Superior temporal gyrus (tissue), 1 donor: Measurements from ENCODE around the gene CTDNEP1.

Experiments
- DNase-seq: peaks from one replicate; pipeline ENCODE4 v3.0.0-alpha.2; 2016; ENCODE audit errors: extremely low spot score

The CTDNEP1 gene

DNA sequence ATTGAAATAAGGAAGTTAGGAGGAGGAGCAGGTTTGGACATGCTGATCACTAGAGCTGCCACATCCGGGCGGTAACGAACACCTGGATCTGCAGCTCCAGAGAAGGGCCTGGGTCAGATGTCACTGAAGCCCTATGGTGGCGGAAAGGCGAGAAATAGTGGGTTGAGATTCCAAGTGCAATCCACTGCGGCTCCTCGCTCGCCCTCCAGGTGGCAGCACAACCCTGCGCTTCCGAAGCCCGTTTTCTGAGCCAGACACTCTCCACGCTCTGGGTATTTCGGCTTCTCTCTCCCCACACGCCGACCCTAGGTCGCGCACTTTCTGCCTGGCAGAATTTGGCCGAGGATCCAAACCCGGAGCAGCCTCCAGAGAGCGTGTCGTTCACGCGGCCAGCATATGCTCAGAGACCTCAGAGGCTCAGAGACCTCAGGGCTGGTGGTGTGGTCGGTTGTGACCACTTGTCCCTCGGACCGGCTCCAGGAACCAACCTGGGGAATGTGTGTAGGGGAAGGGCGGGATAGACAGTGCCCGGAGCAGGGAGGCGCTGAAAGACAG is 29.1 kb upstream of the CTDNEP1 start:
- DNase-seq = peak; percentile 90

DNA sequence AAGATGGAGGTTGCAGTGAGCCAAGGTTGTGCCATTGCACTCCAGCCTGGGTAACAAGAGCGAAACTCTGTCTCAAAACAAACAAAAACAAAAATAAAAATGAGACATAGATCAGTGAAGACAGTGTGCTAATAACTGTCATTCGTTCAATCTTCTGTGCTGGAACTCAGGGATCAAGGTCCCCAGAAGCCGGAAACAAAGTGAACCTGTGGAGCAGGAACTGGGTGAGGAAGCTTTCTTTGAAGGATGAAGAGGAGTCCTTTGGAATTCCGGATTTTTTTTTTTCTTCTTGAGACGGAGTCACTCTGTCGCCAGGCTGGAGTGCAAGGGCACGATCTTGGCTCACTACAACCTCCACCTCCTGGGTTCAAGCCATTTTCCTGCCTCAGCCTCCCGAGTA is 27.9 kb upstream of the CTDNEP1 start:
- no peak for DNase-seq

DNA sequence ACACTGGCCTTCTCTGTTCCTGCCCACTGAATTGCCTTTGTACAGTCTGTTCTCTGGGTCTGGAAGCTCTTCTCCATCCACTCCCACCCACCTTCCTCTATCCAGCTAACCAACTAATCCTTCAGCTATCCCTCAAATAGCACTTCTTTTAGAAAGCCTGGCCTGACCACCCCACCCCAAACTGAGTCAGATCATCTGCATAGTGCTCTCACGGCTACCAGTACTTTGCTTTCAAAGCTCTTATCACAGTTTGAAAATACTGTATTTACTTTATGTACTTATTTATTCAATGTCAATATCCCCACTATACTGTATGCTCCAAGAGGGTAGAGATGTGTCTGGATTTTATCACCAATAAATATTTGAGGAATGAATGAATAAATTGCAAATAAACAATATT is 15.2 kb upstream of the CTDNEP1 start:
- DNase-seq = no peak

DNA sequence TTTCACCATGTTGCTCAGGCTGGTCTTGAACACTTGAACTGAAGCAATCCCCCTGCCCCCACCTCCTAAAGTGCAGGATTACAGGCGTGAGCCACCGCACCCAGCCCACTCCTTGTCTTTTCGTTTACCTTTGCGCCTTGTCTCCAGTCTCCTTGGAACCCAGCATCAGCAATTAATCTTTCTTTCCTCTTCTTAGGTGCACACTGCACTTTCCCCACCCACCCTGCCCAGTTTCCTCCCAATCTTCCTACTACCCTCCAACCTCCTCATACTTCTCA is 12.2 kb upstream of the CTDNEP1 start:
- DNase-seq = no peak

DNA sequence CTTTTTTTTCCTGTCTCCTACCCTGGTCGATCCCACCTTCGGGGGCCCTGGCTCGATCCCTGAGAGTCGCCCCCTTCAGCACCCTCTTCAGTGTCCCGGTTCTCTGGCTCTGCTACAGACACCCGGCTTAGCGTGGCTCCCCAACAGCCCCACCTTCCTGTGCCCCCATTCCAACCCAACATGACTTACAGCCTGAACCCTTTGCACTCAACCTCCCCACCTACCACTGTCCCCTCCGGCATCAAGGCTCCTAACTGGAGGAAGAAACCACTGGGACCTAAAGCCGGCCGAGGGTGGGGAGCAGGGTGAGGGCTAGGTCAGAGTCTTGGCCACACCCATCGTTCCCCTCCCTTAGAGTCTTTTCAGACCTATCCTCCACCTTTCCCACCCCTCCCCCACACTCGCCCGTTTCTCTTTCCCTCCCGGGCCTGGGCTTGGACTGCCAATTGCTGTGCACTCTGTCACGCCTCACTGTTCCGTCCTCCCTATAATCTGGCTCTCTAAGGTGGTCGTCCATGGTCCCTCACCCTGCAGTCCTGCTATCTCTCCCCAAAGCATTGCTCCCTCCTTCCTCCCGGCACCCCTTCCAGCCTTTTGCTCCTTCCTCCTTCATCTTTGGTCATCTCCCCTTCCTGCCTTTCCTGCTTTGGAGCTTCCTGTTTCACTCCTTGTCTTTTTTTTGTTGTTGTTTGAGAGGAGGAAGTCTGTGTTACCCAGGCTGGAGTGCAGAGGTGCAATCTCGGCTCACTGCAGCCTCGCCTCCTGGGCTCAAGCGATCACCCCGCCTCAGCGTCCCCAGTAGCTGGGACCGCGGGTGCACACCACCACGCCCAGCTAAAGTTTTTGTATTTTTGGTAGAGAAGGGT is 11.6 kb upstream of the CTDNEP1 start:
- no peak for DNase-seq

DNA sequence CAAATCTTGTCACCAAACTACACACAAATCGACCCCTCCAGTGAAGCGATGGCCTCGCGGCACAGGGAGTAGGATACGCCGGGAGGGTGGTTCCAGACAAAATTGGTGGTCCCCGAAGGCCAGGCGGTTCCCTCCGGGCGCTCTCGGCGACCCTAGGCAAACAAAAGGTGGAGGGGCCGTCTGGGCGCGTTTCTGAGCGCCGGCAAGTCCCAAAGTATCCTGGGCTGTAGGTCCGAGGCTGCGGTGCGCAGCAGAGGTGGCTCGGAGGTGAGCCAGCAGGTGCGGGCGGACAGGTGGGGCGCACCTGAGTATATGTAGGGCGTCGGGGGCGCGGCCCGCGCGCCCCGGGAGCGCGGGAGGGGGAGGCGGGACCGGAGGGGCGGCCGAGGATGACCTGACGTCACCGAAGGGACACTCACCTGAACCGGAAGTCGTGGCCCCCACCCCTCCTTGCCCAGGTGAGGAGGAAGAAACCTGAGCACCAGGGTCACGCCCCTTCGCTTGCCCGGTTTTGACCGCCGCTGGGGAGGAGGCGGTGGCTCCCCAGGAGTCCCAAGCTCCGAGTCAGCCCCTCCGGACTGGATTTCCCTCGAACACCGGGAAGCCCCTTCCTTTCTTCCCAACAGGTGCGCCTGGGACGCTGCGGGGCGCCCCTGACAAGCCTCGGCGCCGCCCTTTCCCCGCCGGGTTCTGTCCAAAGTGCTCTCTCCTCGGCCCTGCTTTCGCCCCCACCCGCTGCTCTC is 10.8 kb upstream of the CTDNEP1 start, which contains the start of gene CLDN7:
TSS of gene CLDN7 (minus strand) at position 287 of the 743 bp plus-strand sequence. CDS start 435 bp downstream, outside the sequence.
- DNase-seq = no peak

DNA sequence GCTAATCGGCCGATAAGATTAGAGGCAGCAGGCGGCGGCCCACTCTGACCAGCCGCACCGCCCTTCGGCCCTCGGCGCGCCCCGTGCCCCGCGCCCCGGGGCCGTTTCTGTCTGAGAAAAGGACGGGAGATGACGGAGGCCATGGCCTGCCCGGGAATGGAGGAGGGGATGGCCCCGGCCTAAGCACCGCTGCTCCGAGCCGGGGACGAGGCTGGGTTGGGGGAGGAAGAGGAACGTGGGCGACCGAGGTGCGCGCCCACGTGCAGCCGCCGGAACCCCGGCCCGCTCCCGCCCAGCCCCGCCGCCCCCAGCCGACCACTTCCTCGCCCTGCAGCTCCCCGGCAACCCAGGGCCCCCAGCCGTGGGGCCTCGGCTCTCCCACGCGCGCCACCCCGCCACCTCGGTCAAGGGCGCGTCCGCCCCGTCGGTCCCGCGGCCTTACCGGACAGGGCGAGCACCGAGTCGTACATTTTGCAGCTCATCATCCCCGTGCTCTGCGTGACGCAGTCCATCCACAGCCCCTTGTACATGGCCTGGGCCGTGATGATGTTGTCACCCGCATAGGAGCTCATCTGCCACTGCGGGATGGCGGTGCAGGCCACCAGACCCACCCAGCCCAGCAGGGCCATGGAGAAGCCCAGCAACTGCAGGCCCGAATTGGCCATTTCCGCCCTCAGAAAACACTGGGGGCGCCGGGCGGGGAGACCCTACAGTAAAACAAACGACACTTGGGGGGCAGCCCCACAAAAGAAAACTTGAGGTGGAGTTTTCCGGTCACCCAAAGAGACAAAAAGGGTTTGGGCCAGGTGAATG is 10.1 kb upstream of the CTDNEP1 start:
- DNase-seq = no peak

DNA sequence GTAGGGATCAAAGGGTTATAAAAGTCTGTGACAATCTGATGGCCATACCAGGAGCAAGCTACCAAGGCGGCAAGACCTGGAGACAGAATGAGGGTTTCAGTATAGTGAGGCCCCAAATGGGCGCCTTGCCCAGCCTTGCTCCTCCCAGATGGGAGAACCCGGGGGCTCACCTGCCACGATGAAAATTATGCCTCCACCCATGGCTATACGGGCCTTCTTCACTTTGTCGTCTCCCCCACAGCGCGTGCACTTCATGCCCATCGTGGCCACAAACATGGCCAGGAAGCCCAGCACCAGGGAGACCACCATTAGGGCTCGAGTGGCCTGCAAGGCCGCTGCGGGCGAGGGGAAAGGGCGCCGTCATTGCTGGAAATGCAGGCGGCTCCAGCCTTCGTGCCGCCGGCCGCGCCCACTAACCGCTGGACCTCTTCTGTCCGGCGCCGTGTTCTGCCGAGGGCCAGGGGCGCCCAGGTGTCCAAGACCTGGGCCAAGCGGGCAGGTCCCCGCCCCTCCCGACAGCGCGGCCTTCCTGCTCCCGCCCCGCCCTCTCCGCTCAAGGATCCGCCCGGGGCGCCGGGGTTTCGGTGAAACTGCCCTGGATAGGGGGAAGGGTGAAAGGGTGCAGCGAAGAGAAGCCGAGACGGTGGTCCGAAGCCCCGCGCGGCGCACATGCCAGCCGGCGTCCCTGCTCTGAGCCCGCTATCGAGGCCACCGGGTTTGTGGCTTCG is 9.3 kb upstream of the CTDNEP1 start:
- DNase-seq = no peak

DNA sequence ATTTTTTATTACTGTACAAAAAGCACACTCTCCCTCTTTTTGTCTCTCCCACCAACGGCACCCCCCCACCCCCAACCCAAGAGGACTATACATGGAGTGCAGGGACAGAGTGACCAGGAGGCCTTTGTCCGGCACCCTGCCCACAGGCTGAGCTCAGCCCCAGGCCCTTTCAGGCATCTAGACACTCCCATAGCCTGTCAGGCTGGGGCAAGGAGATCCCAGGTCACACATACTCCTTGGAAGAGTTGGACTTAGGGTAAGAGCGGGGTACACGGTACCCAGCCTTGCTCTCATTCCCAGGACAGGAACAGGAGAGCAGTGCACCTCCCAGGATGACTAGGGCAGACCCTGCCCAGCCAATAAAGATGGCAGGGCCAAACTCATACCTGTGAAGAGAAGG is 8.6 kb upstream of the CTDNEP1 start:
- no peak for DNase-seq

DNA sequence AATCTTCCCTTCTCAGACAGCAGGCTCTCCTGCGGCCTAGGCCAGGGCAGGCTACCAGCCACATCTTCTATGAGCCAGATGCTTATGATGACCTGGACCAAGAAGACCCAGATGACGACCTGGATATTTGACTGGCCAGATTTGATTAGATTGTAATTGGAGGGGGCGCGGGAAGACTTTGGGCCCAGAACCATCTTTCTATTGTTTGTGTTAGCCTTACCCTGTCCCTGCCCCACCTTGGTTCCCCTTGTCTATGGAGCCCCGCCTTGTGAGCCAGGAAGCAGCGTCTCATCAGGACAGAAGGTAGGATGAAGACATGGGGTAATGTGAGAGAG is 8.0 kb upstream of the CTDNEP1 start:
- DNase-seq = no peak

DNA sequence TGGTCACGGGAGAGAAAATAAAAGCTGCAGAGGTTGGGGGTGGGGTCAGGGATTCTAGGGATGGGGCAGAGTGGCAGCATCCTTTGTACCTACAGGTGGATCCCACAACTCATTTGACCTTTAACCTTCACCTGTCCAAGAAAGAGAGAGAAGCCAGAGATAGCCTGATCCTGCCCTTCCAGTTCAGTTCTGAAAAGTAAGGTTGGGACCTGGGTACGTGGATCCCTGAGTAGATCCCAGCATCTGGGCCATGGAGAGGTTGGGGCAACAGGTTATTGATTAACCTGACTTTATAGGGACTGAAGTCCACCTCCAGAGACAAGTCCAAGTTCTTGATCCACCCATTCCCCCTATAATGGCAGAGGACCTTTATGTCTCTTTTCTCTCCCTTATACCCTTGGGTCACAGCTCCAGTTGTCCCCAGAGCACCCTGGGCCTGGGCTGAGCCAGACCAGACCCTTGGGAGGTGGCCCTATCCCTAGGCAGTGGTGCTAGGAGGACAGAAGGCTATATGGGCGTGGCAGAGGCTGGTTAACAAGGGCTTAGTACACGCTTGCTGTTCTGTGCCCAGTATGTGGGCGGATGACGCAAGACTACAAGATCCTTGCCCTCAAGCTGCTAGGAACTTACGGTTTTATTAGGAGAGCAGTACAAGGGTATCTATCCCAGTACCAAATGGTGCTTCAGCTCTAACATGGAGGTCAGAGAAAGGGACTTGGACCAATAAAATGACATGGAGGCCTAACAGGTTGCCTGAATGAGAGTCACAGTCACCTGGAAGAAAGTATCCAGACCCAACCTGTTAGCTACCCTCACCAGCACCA is 7.4 kb upstream of the CTDNEP1 start:
- no peak for DNase-seq

DNA sequence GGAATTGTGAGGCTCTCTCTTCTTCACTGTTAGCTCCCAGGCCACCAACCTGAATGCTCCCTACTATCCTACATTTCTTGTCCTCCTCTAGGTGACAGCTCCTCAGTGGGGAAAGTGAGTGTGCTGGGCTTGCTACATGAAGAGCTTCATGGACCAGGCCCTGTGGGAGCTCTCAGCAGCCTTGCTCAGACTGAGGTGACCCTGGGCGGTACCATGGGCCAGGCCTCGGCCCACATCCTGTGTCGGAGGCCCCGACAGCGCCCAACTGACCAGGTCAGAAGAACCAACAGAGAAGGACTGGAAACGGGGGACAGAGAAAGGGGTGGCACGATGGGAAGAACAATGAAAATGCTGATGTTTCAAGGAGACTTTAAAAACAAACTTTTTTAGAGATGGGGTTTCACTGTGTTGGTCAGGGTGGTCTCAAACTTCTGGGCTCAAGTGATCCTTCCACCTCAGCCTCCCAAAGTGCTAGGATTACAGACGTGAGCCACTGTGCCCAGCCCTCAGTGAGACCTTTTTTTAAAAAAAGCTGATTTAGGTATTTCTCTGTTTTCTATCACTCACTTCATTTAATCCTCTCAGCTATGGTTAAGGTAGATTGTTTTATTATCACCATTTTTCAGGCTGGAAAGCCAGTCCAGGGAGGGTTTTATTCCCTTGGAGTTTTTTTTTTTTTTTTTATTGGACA is 5.4 kb upstream of the CTDNEP1 start:
- DNase-seq = no peak

DNA sequence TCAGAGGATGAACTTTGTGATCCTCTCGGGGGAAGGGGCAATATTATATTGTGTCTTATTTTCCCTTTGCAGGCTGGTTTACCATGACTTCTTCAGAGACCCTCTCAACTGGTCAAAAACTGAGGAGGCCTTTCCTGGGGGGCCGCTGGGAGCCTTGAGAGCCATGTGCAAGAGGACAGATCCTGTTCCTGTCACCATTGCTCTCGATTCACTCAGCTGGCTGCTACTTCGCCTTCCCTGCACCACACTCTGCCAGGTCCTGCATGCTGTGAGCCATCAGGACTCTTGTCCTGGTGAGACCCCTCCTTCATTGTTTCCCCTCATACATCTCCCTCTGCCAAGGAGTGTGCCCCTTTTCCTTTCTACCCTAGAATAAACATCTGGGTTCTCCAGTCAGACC is 3.0 kb upstream of the CTDNEP1 start:
- no peak for DNase-seq

DNA sequence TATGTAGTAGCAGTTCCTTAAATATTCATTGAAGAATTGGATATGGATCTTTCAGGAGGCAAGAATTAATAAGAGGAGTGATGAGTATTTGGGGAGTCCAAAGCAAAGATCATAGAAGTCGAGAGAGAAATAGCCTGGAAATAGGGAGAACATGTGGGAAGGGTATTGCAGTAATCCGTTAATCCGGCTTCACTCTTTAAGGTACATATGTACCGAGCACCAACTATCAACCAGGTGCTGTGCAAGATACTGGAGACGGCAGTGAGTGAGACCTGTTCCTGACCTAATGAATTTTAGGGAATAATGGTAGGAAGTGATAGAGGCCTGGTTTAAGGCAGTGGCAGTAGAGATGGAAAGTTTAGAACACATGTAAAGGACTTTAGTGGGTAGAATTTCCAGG is 1.5 kb upstream of the CTDNEP1 start:
- no peak for DNase-seq

DNA sequence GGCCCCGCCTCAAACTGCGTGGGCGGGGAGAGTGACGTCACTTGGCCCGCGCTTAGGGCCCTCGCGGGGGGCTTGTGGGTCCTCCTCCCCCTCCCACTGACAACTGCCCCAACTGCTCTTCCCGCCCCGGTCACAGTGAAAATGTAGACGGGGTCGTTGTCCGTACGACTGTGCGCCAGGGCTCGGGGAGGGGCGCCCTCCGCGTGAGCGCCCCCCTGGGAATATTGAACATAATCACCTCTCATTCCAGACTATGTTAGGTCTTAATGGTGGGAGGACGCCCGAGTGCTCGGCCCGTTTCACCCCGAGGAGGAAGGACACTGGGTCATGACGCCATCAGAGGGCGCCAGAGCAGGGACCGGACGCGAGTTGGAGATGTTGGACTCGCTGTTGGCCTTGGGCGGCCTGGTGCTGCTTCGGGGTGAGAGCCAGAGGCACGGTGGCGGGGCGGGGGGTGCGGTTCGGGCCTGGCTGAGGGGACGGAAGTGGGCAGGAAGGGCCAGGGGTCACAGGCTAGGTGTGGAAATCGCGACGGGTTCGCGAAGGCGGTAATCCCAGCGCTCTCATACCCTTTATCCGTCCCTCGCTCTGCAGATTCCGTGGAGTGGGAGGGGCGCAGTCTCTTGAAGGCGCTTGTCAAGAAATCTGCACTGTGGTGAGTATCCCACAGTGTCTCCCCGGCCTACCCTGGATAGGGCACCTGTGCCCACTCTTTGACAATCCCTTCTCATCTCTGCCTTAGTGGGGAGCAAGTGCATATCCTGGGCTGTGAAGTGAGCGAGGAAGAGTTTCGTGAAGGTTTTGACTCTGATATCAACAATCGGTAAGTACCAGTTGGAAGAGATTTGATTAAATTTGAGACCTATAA is 876 bp upstream of the CTDNEP1 start, which contains the start of gene ELP5:
TSS of gene ELP5 (plus strand) at position 40 of the 868 bp plus-strand sequence. CDS start at position 376, 336 bp downstream.
- peak; percentile 88 for DNase-seq

DNA sequence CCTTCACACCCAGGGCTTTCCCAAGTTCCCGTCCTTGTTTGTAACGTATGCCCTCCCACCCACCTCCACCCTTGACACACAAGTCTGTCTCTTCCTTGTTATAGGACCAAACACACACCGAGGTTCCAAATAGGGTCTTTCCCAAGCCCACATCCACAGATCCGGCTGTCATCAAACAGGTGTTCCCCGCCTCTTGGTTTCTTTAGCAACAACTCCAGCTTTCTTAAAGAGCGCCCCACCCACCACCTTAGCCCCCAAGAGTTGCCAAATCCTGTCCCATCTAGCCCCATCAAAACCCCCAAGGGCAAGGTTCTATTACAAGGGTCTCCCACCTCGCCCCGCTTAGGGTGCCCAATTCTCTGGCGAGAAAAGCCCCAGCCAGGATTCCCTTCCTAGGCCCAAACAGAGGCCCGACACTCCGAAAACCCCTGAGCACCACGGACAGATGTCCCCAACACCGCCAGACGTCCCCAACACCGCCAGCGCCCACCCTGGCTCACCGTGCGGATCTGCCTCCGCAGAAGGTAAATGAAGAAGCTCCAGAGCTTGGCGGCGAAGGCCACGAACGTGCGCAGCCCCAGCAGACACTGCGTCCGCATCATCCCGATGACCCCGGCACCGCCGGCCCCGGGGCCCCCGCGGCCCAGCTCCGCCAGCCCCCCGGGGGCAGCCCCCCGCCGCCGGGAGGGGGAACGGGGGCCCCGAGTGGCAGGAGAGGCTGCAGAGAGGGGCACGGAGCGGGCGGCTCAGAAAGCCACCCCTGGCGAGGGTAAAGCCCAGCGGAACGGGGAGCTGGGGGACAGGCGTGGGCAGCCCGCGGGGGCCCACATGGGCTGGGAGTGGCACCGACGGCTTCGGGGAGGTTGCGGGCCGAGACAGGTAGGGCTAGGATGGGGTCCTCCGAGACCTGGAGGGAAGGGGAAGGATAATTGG is 573 bp downstream of the CTDNEP1 start:
- no peak for DNase-seq

DNA sequence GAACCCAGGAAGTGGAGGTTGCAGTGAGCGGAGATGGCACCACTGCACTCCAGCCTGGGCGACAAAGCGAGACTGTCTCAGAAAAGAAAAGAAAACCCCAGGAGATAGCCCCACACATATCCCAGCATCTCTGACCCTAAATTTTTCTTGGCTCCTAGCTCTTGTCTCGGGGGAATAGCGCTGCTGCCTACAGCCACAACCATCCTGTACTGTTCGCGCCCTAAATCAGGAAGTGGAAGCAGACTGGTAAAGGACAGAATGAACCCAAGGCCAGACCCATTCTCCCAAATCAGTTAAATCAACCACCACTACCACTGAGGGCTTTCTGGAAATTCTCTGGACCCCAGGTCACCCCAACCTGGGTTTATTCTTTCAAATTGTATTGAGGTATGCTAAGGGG is 1.7 kb downstream of the CTDNEP1 start:
- no peak for DNase-seq

DNA sequence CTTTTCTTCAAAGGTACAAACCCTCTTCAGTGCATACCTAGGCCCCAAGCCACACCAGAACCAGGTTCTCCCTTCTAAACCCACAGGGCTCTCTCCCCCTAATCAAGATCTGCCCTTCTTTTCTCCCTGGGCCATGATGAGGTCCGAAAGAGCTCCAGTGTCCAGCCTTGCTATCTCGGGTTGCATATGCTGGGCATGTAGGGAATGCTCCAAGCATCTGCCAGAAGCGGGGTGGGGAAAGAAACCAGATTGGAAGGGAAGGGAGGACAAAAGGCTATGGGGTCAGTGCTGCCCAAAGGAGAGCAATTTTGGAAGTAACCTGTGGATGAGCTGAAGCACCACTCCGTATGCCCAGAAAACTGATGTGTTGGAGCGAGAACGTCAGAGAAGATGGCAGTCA is 2.3 kb downstream of the CTDNEP1 start:
- no peak for DNase-seq
